AG04450 (cell line): ENCODE data around the gene USP37. TPM values are rescaled to one million over a fixed set of nuclear protein-coding genes. Genes with fewer than 3 reads are reported as not detected.
"Not testable (repeated sequence)": the region's sequence is repeated elsewhere in the genome, so short reads cannot be mapped to it uniquely, and the experiment has no call there.

Experiments
- CTCF ChIA-PET: fragments of 300-600, 350-600 bp; formaldehyde crosslinking; extraction: SDS; loops from one replicate; lab custom pipeline; 2022; ENCODE audit warnings: antibody characterized with exemption, inconsistent platforms; lab: Charles Lee
- POLR2A ChIA-PET: fragments of 350-600 bp; formaldehyde crosslinking; extraction: SDS; loops from one replicate; lab custom pipeline; 2021; ENCODE audit warnings: antibody characterized with exemption, inconsistent platforms; lab: Yijun Ruan, JAX
- DNase-seq: peaks from one replicate; pipeline ENCODE4 v3.0.0-alpha.2; 2011; ENCODE audit warnings: low read depth, low spot score
- H3K27ac ChIP-seq: one replicate; pipeline ENCODE4 v1.5.1; 2012; ENCODE audit warnings: low read depth, low read length, control low read depth
- H3K27me3 ChIP-seq: one replicate; pipeline ENCODE4 v1.6.0; 2012; ENCODE audit warnings: low read length; ENCODE audit not compliant: control insufficient read depth, insufficient read depth
- H3K4me3 ChIP-seq: 2 replicates; pipeline ENCODE4 v1.5.1; 2011; ENCODE audit warnings: mild to moderate bottlenecking, low read depth, low read length, control low read depth
- H3K9me3 ChIP-seq: 2 replicates; pipeline ENCODE4 v1.5.1; 2012; ENCODE audit warnings: low read length; ENCODE audit not compliant: control insufficient read depth, insufficient read depth
- CTCF ChIP-seq: IDR thresholded peaks from 2 replicates; pipeline ENCODE4 v1.5.1; 2011; ENCODE audit warnings: low read depth, low read length, control low read depth, inconsistent platforms
- polyA plus RNA-seq: library from polyadenylated mRNA; depleted of rRNA; stranded (reverse); fragments of >200 nt; gene quantifications from 2 replicates; pipeline ENCODE4 v1.2.3, GENCODE V29; 2011

The USP37 gene
- polyA plus RNA-seq, 1 experiment: 4.9 TPM

- H3K27me3 ChIP-seq: no peaks in the 10 kb centered on the region
- H3K27ac ChIP-seq: no peak overlapping the region
- POLR2A ChIA-PET: no interaction called here
- H3K4me3 ChIP-seq: no peak overlapping the region
- no peaks in the 10 kb centered on the region for H3K9me3 ChIP-seq
- TF ChIP-seq CTCF: no peak
- CTCF ChIA-PET: interaction anchor here (0.6 kb wide), 1 partner anchor 17 kb away, joined by 3 read pairs; no protein-coding TSS in a partner anchor
- DNase-seq: no peak
These were observed 10.2 kb downstream of the USP37 start for GRCh38 chr2:218557941-218558340.

- Histone ChIP-seq H3K27me3 (no peaks in the 10 kb centered on the region), H3K27ac (no peak overlapping the region), H3K9me3 (no peaks in the 10 kb centered on the region), H3K4me3 (no peak overlapping the region)
- POLR2A ChIA-PET: no interaction called here
- CTCF ChIA-PET: no interaction called here
- DNase-seq: no peak
- no peak for TF ChIP-seq CTCF
These were observed 12.6 kb downstream of the USP37 start for GRCh38 chr2:218555527-218555926.

GRCh38 chr2:218554225-218554624 lies 13.9 kb downstream of the USP37 start:
- H3K4me3 ChIP-seq, H3K9me3 ChIP-seq, H3K27ac ChIP-seq, CTCF ChIA-PET, POLR2A ChIA-PET, DNase-seq, H3K27me3 ChIP-seq: not testable (repeated sequence)

GRCh38 chr2:218547978-218548377 lies 20.2 kb downstream of the USP37 start:
- H3K27me3 ChIP-seq: no peaks in the 10 kb centered on the region
- no peak for TF ChIP-seq CTCF
- H3K4me3 ChIP-seq: no peak overlapping the region
- DNase-seq: no peak
- ChIA-PET CTCF (interaction anchor here (0.5 kb wide), 1 partner anchor 111 kb away, joined by 4 read pairs; no protein-coding TSS in a partner anchor), POLR2A (no interaction called here)
- H3K27ac ChIP-seq: no peak overlapping the region
- no peaks in the 10 kb centered on the region for H3K9me3 ChIP-seq

GRCh38 chr2:218547511-218547910 lies 20.6 kb downstream of the USP37 start:
- Histone ChIP-seq H3K27me3 (no peaks in the 10 kb centered on the region), H3K9me3 (no peaks in the 10 kb centered on the region), H3K4me3 (no peak overlapping the region), H3K27ac (no peak overlapping the region)
- TF ChIP-seq CTCF: no peak
- POLR2A ChIA-PET: no interaction called here
- DNase-seq: no peak
- CTCF ChIA-PET: interaction anchor here (0.5 kb wide), 1 partner anchor 111 kb away, joined by 4 read pairs; no protein-coding TSS in a partner anchor
